ENCODE measurements around the gene NLRC3. TPM values are rescaled to one million over a fixed set of nuclear protein-coding genes. Genes with fewer than 3 reads are reported as not detected.

The NLRC3 gene
- total and polyA plus RNA-seq, 10 donors: 8.6 to 34.0 (median 25.3) TPM

GRCh38 chr16:3548859-3549258 lies 28.3 kb downstream of the NLRC3 start:
- Histone ChIP-seq H3K4me1 (peaks cover 0 to 31% (median 11%) of the 10 kb centered on the region in 6 donors), H3K36me3 (peaks cover 0 to 80% (median 49%) of the 10 kb centered on the region in 6 donors), H3K4me3 (no peak overlapping the region), H3K27me3 (replicated peaks in 1 of 7) (no peaks in the 10 kb centered on the region), H3K9me3 (no peaks in the 10 kb centered on the region), H3K27ac (peak overlapping the region in 1 of 8 donors; percentile 62)
- intact Hi-C loops (cut with DNase I; ENCODE audit: low total_unique reads): no loop called here
- no peak for DNase-seq
- TF ChIP-seq CTCF (IDR thresholded peaks at IDR 0.05 in 8 of 11, conservative IDR thresholded peaks at IDR 0.05 in 3 of 11): no peak
- WGBS, 5 donors: 81 to 89% (median 83%) methylated on average over 11 to 15 of the region's 15 CpGs

- DNase-seq: peak; percentile 86
- Histone ChIP-seq H3K27ac (peak overlapping the region in 1 of 8 donors; percentile 62), H3K4me3 (no peak overlapping the region), H3K27me3 (replicated peaks in 1 of 7) (no peaks in the 10 kb centered on the region), H3K4me1 (peaks cover 0 to 31% (median 11%) of the 10 kb centered on the region in 6 donors), H3K9me3 (no peaks in the 10 kb centered on the region), H3K36me3 (peaks cover 0 to 80% (median 46%) of the 10 kb centered on the region in 6 donors)
- intact Hi-C loops (cut with DNase I; ENCODE audit: low total_unique reads): no loop called here
- 46 to 77% (median 68%) methylated on average over 7 to 10 of the region's 10 CpGs for WGBS, 5 donors
- TF ChIP-seq POLR2AphosphoS5 (IDR thresholded peaks at IDR 0.05) (peak in 2 of 3 donors; percentile 34 to 57), POLR2A (IDR thresholded peaks at IDR 0.05) (no peak)
These were observed 28.8 kb downstream of the NLRC3 start for GRCh38 chr16:3548445-3548844.

GRCh38 chr16:3546986-3547682 lies 30.1 kb downstream of the NLRC3 start:
- intact Hi-C loops (cut with DNase I; ENCODE audit: low total_unique reads): no loop called here
- WGBS, 5 donors: 80 to 87% (median 82%) methylated on average over 15 of the region's 15 CpGs
- H3K27me3 ChIP-seq (replicated peaks in 1 of 7): no peaks in the 10 kb centered on the region
- TF ChIP-seq POLR2A (IDR thresholded peaks at IDR 0.05) (no peak), CTCF (IDR thresholded peaks at IDR 0.05 in 8 of 11, conservative IDR thresholded peaks at IDR 0.05 in 3 of 11) (no peak), POLR2AphosphoS5 (IDR thresholded peaks at IDR 0.05) (no peak)
- DNase-seq: no peak
- no peak overlapping the region for H3K27ac ChIP-seq
- peaks cover 0 to 80% (median 43%) of the 10 kb centered on the region in 6 donors for H3K36me3 ChIP-seq
- H3K4me1 ChIP-seq: peaks cover 0 to 31% (median 11%) of the 10 kb centered on the region in 6 donors
- no peaks in the 10 kb centered on the region for H3K9me3 ChIP-seq
- H3K4me3 ChIP-seq: no peak overlapping the region

- TF ChIP-seq CTCF (IDR thresholded peaks at IDR 0.05 in 8 of 11, conservative IDR thresholded peaks at IDR 0.05 in 3 of 11) (no peak), POLR2AphosphoS5 (IDR thresholded peaks at IDR 0.05) (peak in 2 of 3 donors; percentile 4 to 30)
- Histone ChIP-seq H3K36me3 (peaks cover 0 to 76% (median 41%) of the 10 kb centered on the region in 6 donors), H3K27ac (no peak overlapping the region), H3K4me1 (peaks cover 0 to 15% (median under 1%) of the 10 kb centered on the region in 6 donors), H3K27me3 (replicated peaks in 1 of 7) (no peaks in the 10 kb centered on the region), H3K9me3 (no peaks in the 10 kb centered on the region), H3K4me3 (no peak overlapping the region)
- intact Hi-C loops (cut with DNase I; ENCODE audit: low total_unique reads): no loop called here
- WGBS, 5 donors: 76 to 86% (median 81%) methylated on average over 6 of the region's 6 CpGs
- DNase-seq: no peak
These were observed 34.4 kb downstream of the NLRC3 start for GRCh38 chr16:3542601-3543373.
